Measurements from ENCODE around the gene TDO2. TPM values are rescaled to one million over a fixed set of nuclear protein-coding genes. Genes with fewer than 3 reads are reported as not detected.

The TDO2 gene
- polyA plus RNA-seq, 3 donors: not detected

DNA sequence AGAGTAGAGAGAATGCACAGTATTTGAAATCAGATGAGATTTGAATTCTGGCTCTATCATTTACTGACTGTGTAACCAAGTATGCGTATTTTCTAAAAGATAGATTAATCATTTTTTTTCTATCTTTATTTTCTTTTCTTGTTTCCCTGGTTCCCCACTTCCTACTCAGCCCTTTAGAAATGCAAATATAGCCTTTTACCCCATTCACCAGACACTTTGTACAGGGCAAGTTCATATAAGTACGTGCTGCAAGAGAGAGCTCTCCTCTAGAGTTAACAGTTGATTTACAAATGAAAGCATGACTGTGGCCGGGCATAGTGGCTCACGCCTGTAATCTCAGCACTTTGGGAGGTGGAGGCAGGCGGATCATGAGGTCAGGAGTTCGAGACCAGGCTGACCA is 17.8 kb upstream of the TDO2 start:
- TF ChIP-seq, protein P1, sequence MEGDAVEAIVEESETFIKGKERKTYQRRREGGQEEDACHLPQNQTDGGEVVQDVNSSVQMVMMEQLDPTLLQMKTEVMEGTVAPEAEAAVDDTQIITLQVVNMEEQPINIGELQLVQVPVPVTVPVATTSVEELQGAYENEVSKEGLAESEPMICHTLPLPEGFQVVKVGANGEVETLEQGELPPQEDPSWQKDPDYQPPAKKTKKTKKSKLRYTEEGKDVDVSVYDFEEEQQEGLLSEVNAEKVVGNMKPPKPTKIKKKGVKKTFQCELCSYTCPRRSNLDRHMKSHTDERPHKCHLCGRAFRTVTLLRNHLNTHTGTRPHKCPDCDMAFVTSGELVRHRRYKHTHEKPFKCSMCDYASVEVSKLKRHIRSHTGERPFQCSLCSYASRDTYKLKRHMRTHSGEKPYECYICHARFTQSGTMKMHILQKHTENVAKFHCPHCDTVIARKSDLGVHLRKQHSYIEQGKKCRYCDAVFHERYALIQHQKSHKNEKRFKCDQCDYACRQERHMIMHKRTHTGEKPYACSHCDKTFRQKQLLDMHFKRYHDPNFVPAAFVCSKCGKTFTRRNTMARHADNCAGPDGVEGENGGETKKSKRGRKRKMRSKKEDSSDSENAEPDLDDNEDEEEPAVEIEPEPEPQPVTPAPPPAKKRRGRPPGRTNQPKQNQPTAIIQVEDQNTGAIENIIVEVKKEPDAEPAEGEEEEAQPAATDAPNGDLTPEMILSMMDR (IDR thresholded peaks at IDR 0.05): no peak
- Mint-ChIP-seq H3K27ac (no peak overlapping the region), H3K4me1 (no peaks in the 10 kb centered on the region), H3K36me3 (no peaks in the 10 kb centered on the region), H3K9me3 (peaks cover 0 to 7% (median 3%) of the 10 kb centered on the region in 7 donors), H3K27me3 (ENCODE audit: low read depth in 3 of 3) (no peaks in the 10 kb centered on the region), H3K4me3 (no peak overlapping the region)
- Histone ChIP-seq H3K4me3 (replicated peaks in 1 of 3; ENCODE audit: low read depth in 2 of 3, low read length in 3 of 3) (no peak overlapping the region), H4K20me1 (ENCODE audit: insufficient read depth, low read length) (no peaks in the 10 kb centered on the region), H3K9me3 (replicated peaks in 1 of 2; ENCODE audit: control insufficient read depth in 1 of 2, insufficient read depth in 1 of 2, low read length in 2 of 2) (peaks cover 0 to under 1% of the 10 kb centered on the region in 2 donors), H3K27me3 (ENCODE audit: control insufficient read depth in 2 of 2, insufficient read depth in 2 of 2, low read length in 2 of 2) (no peaks in the 10 kb centered on the region), H3K79me2 (ENCODE audit: insufficient read depth, low read length) (no peaks in the 10 kb centered on the region), H3K4me1 (ENCODE audit: control insufficient read depth in 1 of 2, insufficient read depth in 2 of 2, low read length in 2 of 2) (no peaks in the 10 kb centered on the region), H2AFZ (ENCODE audit: insufficient read depth, low read depth, low read length, poor library complexity, severe bottlenecking) (no peak overlapping the region), H3K36me3 (replicated peaks in 1 of 2; ENCODE audit: control insufficient read depth in 1 of 2, insufficient read depth in 2 of 2, low read length in 2 of 2) (no peaks in the 10 kb centered on the region), H3K9ac (ENCODE audit: insufficient read depth, low read length, poor library complexity, severe bottlenecking) (no peak overlapping the region), H3K4me2 (replicated peaks; ENCODE audit: extremely low read depth, low read length, poor library complexity, severe bottlenecking) (no peak overlapping the region), H3K27ac (ENCODE audit: low read depth in 1 of 2, low read length in 2 of 2) (no peak overlapping the region)
- 100% methylated on average over 1 of the region's 6 CpGs for WGBS (ENCODE audit: insufficient coverage)
- intact Hi-C loops (cut with micrococcal nuclease): no loop called here
- DNase-seq: no peak

DNA sequence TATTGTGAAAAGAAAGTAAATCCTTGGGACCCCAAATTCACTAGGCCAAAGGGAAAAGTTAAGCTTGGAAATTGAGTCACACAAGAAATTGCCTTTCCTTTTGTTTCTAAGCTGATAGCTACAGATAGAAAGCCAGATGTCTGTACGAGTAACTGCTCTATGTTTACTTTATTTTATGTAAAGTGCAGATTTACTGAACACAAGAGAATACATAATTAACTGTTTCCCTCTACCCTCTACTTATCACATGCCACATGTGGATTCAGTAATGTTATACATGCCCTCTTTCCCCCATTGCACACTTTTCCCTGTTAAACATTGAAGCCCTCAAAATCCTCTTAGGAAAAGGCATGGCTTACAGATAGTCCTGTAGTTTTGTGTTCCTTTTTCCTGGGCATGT is 16.5 kb upstream of the TDO2 start:
- Histone ChIP-seq H3K4me2 (replicated peaks; ENCODE audit: extremely low read depth, low read length, poor library complexity, severe bottlenecking) (no peak overlapping the region), H3K36me3 (replicated peaks in 1 of 2; ENCODE audit: control insufficient read depth in 1 of 2, insufficient read depth in 2 of 2, low read length in 2 of 2) (no peaks in the 10 kb centered on the region), H3K4me1 (ENCODE audit: control insufficient read depth in 1 of 2, insufficient read depth in 2 of 2, low read length in 2 of 2) (no peaks in the 10 kb centered on the region), H3K27me3 (ENCODE audit: control insufficient read depth in 2 of 2, insufficient read depth in 2 of 2, low read length in 2 of 2) (no peaks in the 10 kb centered on the region), H3K9me3 (replicated peaks in 1 of 2; ENCODE audit: control insufficient read depth in 1 of 2, insufficient read depth in 1 of 2, low read length in 2 of 2) (peaks cover 0 to 5% of the 10 kb centered on the region in 2 donors), H3K27ac (ENCODE audit: low read depth in 1 of 2, low read length in 2 of 2) (no peak overlapping the region), H4K20me1 (ENCODE audit: insufficient read depth, low read length) (no peaks in the 10 kb centered on the region), H3K4me3 (replicated peaks in 1 of 3; ENCODE audit: low read depth in 2 of 3, low read length in 3 of 3) (no peak overlapping the region), H3K9ac (ENCODE audit: insufficient read depth, low read length, poor library complexity, severe bottlenecking) (no peak overlapping the region), H3K79me2 (ENCODE audit: insufficient read depth, low read length) (no peaks in the 10 kb centered on the region), H2AFZ (ENCODE audit: insufficient read depth, low read depth, low read length, poor library complexity, severe bottlenecking) (no peak overlapping the region)
- DNase-seq: no peak
- H3K36me3 Mint-ChIP-seq: no peaks in the 10 kb centered on the region
- no peak overlapping the region for H3K27ac Mint-ChIP-seq
- no peaks in the 10 kb centered on the region for H3K27me3 Mint-ChIP-seq (ENCODE audit: low read depth in 3 of 3)
- TF ChIP-seq, protein P1 (IDR thresholded peaks at IDR 0.05): no peak
- WGBS (ENCODE audit: insufficient coverage): no CpG with 5 or more reads among the region's 1 CpG
- H3K4me3 Mint-ChIP-seq: no peak overlapping the region
- no peaks in the 10 kb centered on the region for H3K4me1 Mint-ChIP-seq
- intact Hi-C loops (cut with micrococcal nuclease): no loop called here
- H3K9me3 Mint-ChIP-seq: peaks cover 0 to 9% (median 5%) of the 10 kb centered on the region in 7 donors

Measured in CD14-positive monocyte (primary cell).